SH-SY5Y (cell line): Measurements from ENCODE around the gene CR1.

Source experiments
- GATA2 ChIP-seq: IDR thresholded peaks from 2 replicates; pipeline ENCODE4 v1.6.1; 2011; ENCODE audit warnings: mild to moderate bottlenecking, low read depth, low read length
- GATA3 ChIP-seq: IDR thresholded peaks from 2 replicates; pipeline ENCODE4 v1.6.1; 2011; ENCODE audit warnings: low read depth, mild to moderate bottlenecking, low read length, moderate library complexity

Gene CR1

GRCh38 chr1:207658904-207659485 lies 163.0 kb downstream of the CR1 start:
- no peak for TF ChIP-seq GATA2
- TF ChIP-seq GATA3: no peak

DNA sequence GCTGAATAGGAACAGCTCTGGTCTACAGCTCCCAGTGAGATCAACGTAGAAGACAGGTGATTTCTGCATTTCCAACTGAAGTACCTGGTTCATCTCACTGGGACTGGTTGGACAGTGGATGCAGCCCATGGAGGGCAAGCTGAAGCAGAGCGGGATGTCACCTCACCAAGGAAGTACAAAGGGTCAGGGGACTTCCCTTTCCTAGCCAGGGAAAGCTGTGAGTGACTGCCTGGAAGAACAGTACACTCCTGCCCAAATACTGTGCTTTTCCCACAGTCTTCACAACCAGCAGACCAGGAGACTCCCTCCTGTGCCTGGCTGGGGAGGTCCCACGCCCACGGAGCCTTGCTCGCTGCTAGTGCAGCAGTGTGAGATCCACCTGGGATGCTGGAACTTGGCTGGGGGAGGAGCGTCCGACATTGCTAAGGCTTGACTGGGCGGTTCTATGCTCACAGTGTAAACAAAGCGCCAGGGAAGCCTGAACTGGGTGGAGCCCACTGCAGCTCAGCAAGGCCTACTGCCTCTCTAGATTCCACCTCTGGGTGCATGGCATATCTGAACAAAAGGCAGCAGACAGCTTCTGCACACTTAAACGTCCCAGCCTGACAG lies 163.7 kb downstream of the CR1 start:
- TF ChIP-seq GATA2 (no peak), GATA3 (no peak)

DNA sequence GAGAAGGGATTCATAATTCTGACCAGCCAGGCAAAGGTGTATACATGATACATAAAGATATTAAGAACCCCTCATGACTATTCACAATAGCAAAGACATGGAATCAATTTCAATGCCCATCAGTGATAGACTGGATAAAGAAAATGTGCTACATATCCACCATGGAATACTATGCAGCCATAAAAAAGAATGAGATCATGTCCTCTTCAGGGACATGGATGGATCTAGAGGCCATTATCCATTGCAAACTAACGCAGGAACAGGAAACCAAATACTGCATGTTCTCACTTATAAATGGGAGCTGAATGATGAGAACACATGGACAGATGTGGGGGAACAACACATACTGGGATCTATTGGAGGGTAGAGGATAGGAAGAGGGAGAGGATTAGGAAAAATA lies 170.4 kb downstream of the CR1 start:
- TF ChIP-seq GATA2 (no peak), GATA3 (no peak)

DNA sequence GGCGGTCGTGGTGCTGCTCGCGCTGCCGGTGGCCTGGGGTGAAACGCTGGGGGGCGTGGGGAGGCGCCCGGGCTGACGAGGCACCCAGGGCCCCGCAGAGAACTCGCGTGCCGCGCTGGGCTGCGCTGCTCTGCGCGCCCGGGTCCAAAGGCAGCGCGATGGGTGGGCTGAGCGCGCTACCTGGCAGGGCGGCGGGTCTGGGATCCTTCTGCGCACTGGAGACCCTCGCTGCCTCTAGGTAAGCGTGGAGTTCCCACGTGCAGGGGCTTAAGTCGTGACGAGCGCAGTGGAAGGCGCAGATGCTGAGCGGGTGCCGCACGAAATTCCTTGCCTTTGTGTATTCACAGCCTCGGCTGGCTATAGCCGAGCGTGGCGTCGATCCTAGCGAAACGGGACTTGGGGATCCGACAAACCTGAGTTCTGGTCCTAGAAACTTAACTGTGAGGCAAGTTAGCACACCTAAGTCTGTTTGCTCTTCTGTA lies 173.6 kb downstream of the CR1 start:
- no peak for TF ChIP-seq GATA2
- TF ChIP-seq GATA3: no peak

- TF ChIP-seq GATA2: no peak
- no peak for TF ChIP-seq GATA3
These were observed 174.2 kb downstream of the CR1 start for GRCh38 chr1:207670192-207670591.

- TF ChIP-seq GATA2: no peak
- TF ChIP-seq GATA3: no peak
These were observed 175.0 kb downstream of the CR1 start for GRCh38 chr1:207670997-207671396.

DNA sequence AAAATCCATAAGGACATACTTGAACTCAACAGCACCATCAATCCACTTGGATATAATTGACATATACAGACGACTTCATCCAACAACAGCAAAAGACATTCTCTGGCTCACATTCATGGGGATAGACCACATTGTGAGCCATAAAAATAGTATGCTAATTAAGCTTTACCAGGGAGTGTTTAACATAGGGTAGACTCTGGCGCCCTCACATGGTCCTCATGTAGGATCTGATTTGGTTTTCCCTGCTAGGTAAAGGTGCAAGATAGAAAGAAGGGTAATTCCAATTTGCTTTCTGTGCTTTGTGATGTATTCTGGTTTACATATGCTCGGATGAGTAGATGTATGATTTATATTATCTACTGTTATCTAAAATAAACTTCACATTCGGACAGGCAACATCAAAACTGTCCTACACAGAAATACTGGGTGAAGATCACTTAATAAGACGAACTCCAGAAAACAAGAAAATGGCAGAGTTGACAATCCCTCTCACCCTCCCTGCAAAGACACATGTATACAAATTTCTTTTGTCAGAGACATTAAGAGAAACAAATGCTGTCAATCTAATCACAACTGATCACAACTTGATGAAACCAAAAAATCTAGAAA lies 176.7 kb downstream of the CR1 start:
- TF ChIP-seq GATA2: no peak
- no peak for TF ChIP-seq GATA3

DNA sequence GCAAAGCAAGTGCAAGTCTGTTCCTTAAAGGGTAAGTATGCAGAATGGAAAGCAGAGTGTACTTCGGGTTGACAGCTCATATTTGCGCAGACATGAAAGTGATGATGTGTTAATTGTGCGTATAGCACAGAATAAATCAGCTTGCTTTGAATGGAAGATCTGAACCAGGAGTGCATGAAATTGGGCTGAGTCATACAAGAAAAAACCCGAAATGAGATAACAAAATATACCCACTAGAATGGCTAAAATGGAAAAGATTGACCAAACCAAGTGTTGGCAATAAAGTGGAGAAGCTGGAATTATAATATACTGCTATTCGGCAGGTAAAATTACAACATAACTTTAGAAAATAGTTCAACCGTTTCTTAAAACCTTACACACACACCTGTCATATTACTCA lies 177.4 kb downstream of the CR1 start:
- TF ChIP-seq GATA3: no peak
- no peak for TF ChIP-seq GATA2

GRCh38 chr1:207676153-207676552 lies 180.2 kb downstream of the CR1 start:
- TF ChIP-seq GATA2 (no peak), GATA3 (no peak)

DNA sequence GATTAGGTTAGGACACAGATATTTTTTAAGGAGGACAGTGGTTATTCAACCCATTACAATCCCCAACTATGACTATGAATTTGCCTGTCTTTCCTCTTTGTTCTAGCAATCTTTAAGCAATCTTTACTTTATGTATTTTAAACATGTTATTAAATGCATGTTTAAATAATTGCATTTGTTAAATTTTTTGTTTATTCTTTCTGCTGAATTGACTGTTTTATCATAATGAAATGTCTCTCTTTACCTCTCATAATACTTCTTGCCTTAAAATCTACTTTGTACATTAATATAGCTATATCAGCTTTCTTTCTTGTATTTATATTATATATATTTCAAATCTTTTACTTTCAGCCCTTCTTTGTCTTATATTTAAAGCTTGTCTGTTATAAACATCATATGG lies 195.1 kb downstream of the CR1 start:
- TF ChIP-seq GATA2: no peak
- TF ChIP-seq GATA3: no peak
